ENCODE data around the gene C19orf73.
"Not testable (repeated sequence)": the region's sequence is repeated elsewhere in the genome, so short reads cannot be mapped to it uniquely, and the experiment has no call there.

The C19orf73 gene

GRCh38 chr19:49097453-49098288 lies 21.3 kb downstream of the C19orf73 start:
- DNase-seq = peak; percentile 70

- DNase-seq = no peak
Observed at GRCh38 chr19:49094505-49095482, 24.1 kb downstream of the C19orf73 start.

- DNase-seq = no peak
Observed at GRCh38 chr19:49092686-49093085, 26.3 kb downstream of the C19orf73 start.

- no peak for DNase-seq
Observed at GRCh38 chr19:49091391-49092038, 27.4 kb downstream of the C19orf73 start.

- DNase-seq = no peak
Observed at GRCh38 chr19:49086296-49086695, 32.6 kb downstream of the C19orf73 start.

- DNase-seq = no peak
Observed at GRCh38 chr19:49085868-49086232, 33.1 kb downstream of the C19orf73 start.

GRCh38 chr19:49085020-49085867 lies 33.7 kb downstream of the C19orf73 start, which contains the start of gene SNRNP70:
SNRNP70 (plus strand) TSS chr19:49085451; CDS start chr19:49086415, 964 bp downstream.
- peak; percentile 98 for DNase-seq

- DNase-seq = no peak
Observed at GRCh38 chr19:49084206-49085019, 34.5 kb downstream of the C19orf73 start.

- DNase-seq = no peak
Observed at GRCh38 chr19:49081273-49081672, 37.7 kb downstream of the C19orf73 start.

- DNase-seq = no peak
Observed at GRCh38 chr19:49080392-49080791, 38.6 kb downstream of the C19orf73 start.

- not testable (repeated sequence) for DNase-seq
Observed at GRCh38 chr19:49074869-49075268, 44.1 kb downstream of the C19orf73 start.

GRCh38 chr19:49073514-49074378 lies 45.2 kb downstream of the C19orf73 start:
- no peak for DNase-seq

GRCh38 chr19:49071860-49072547 lies 46.9 kb downstream of the C19orf73 start:
- no peak for DNase-seq

GRCh38 chr19:49070416-49070815 lies 48.5 kb downstream of the C19orf73 start:
- no peak for DNase-seq

GRCh38 chr19:49069026-49069425 lies 49.9 kb downstream of the C19orf73 start:
- no peak for DNase-seq
